Activated CD4-positive, alpha-beta memory T cell treated with anti-CD3 and anti-CD28 coated beads for 36 hours (primary cell): ENCODE data around the gene GFPT2. TPM values are rescaled to one million over a fixed set of nuclear protein-coding genes. Genes with fewer than 3 reads are reported as not detected.

Experiments used
- CTCF ChIA-PET: fragments of 350-600 bp; sonication (Branson Sonifier 250); formaldehyde crosslinking; loops from one replicate; lab custom pipeline; 2021; ENCODE audit warnings: antibody characterized with exemption, inconsistent platforms; lab: Charles Lee
- POLR2A ChIA-PET: fragments of 350-600 bp; sonication (Branson Sonifier 250); formaldehyde crosslinking; loops from one replicate; lab custom pipeline; 2021; ENCODE audit warnings: antibody characterized with exemption; lab: Charles Lee
- DNase-seq: peaks from one replicate; pipeline ENCODE4 v3.0.0-alpha.2; 2020
- H3K27ac Mint-ChIP-seq: one replicate; pipeline ENCODE4 v1.8.0; 2021; ENCODE audit warnings: mixed read lengths
- H3K27me3 Mint-ChIP-seq: one replicate; pipeline ENCODE4 v1.8.0; 2021; ENCODE audit warnings: mixed read lengths
- H3K36me3 Mint-ChIP-seq: one replicate; pipeline ENCODE4 v1.8.0; 2021; ENCODE audit warnings: mixed read lengths
- H3K4me1 Mint-ChIP-seq: one replicate; pipeline ENCODE4 v1.8.0; 2021; ENCODE audit warnings: low read depth, mixed read lengths
- H3K4me3 Mint-ChIP-seq: one replicate; pipeline ENCODE4 v1.8.0; 2021; ENCODE audit warnings: mild to moderate bottlenecking, mixed read lengths
- H3K9me3 Mint-ChIP-seq: one replicate; pipeline ENCODE4 v1.8.0; 2021; ENCODE audit warnings: mixed read lengths
- intact Hi-C: fragments of 100-400 bp; cut with micrococcal nuclease; formaldehyde crosslinking; loops from one replicate; pipeline ENCODE4 v1.15.1; 2023
- total RNA-seq, 2 experiments: library from RNA; stranded (reverse); gene quantifications; one replicate each; pipeline ENCODE4 v1.2.3, GENCODE V29; 2021

The GFPT2 gene
- total RNA-seq, 2 experiments from 2014 or later = 0.12 to 0.15 TPM

- Mint-ChIP-seq H3K4me3 (no peak overlapping the region), H3K9me3 (no peaks in the 10 kb centered on the region), H3K27ac (no peak overlapping the region), H3K36me3 (no peaks in the 10 kb centered on the region), H3K27me3 (peaks cover 3% of the 10 kb centered on the region), H3K4me1 (peaks cover 27% of the 10 kb centered on the region)
- no peak for DNase-seq
- intact Hi-C loops = loop anchor here (5.0 to 10.0 kb wide), 4 partner anchors 90 to 740 kb away; partner anchors contain the start of genes HNRNPH1, MGAT1, RASGEF1C and RUFY1
- ChIA-PET POLR2A (no interaction called here), CTCF (interaction anchor here (1.0 to 8.0 kb wide), 7 partner anchors 13 to 215 kb away, joined by 3 to 155 read pairs (median 10); no protein-coding TSS in a partner anchor)
Measured at GRCh38 chr5:180294913-180295555, 58.1 kb downstream of the GFPT2 start.

GRCh38 chr5:180294411-180294810 is 58.7 kb downstream of the GFPT2 start:
- Mint-ChIP-seq H3K36me3 (no peaks in the 10 kb centered on the region), H3K27me3 (peaks cover 3% of the 10 kb centered on the region), H3K4me1 (peaks cover 29% of the 10 kb centered on the region), H3K27ac (peak overlapping the region; percentile 33), H3K4me3 (no peak overlapping the region), H3K9me3 (no peaks in the 10 kb centered on the region)
- ChIA-PET POLR2A (interaction anchor here (0.7 kb wide), 1 partner anchor 16 kb away, joined by 3 read pairs; no protein-coding TSS in a partner anchor), CTCF (interaction anchor here (1.0 to 8.0 kb wide), 9 partner anchors 12 to 215 kb away, joined by 3 to 155 read pairs (median 9); no protein-coding TSS in a partner anchor)
- intact Hi-C loops = loop anchor here (5.0 to 10.0 kb wide), 4 partner anchors 90 to 740 kb away; partner anchors contain the start of genes HNRNPH1, MGAT1, RASGEF1C and RUFY1
- no peak for DNase-seq

- H3K4me3 Mint-ChIP-seq = peak within 1 kb of the TSS; percentile 92
- intact Hi-C loops = loop anchor here (2.0 to 10.0 kb wide), 5 partner anchors 87 to 737 kb away; partner anchors contain the start of genes CNOT6, HNRNPH1, MGAT1 and RASGEF1C
- H3K36me3 Mint-ChIP-seq = peaks cover 2% of the 10 kb centered on the region
- POLR2A ChIA-PET = interaction anchor here (0.9 to 2.0 kb wide), 2 partner anchors 22 to 36 kb away, joined by 5 to 7 read pairs; no protein-coding TSS in a partner anchor
- H3K27ac Mint-ChIP-seq = peak within 1 kb of the TSS; percentile 92
- no peaks in the 10 kb centered on the region for H3K9me3 Mint-ChIP-seq
- CTCF ChIA-PET = interaction anchor here (0.6 to 8.0 kb wide), 17 partner anchors 9 to 472 kb away, joined by 3 to 155 read pairs (median 4); partner anchors contain the start of genes RASGEF1C and SQSTM1
- H3K4me1 Mint-ChIP-seq = peaks cover 29% of the 10 kb centered on the region
- DNase-seq = peak; percentile 87
- H3K27me3 Mint-ChIP-seq = no peaks in the 10 kb centered on the region
Measured at GRCh38 chr5:180291943-180292831, 60.9 kb downstream of the GFPT2 start, which contains the start of gene MAPK9. MAPK9 (minus strand) TSS chr5:180292083; CDS start chr5:180280561, 11,522 bp downstream.

- ChIA-PET CTCF (interaction anchor here (0.6 to 8.0 kb wide), 8 partner anchors 13 to 328 kb away, joined by 3 to 155 read pairs (median 6); partner anchors contain the start of gene RASGEF1C), POLR2A (interaction anchor here (2.0 kb wide), 1 partner anchor 37 kb away, joined by 5 read pairs; no protein-coding TSS in a partner anchor)
- peak overlapping the region; percentile 35 for H3K27ac Mint-ChIP-seq
- intact Hi-C loops = loop anchor here (5.0 to 10.0 kb wide), 4 partner anchors 87 to 737 kb away; partner anchors contain the start of genes HNRNPH1, MGAT1, RASGEF1C and RUFY1
- H3K4me1 Mint-ChIP-seq = peaks cover 29% of the 10 kb centered on the region
- peak; percentile 29 for DNase-seq
- H3K36me3 Mint-ChIP-seq = peaks cover 8% of the 10 kb centered on the region
- H3K4me3 Mint-ChIP-seq = peak overlapping the region; percentile 81
- no peaks in the 10 kb centered on the region for H3K27me3 Mint-ChIP-seq
- H3K9me3 Mint-ChIP-seq = no peaks in the 10 kb centered on the region
Measured at GRCh38 chr5:180291234-180291940, 61.7 kb downstream of the GFPT2 start.

GRCh38 chr5:180290568-180291233 is 62.4 kb downstream of the GFPT2 start:
- CTCF ChIA-PET = interaction anchor here (0.6 to 8.0 kb wide), 6 partner anchors 12 to 316 kb away, joined by 3 to 155 read pairs (median 6); partner anchors contain the start of gene RASGEF1C

GRCh38 chr5:180289966-180290365 is 63.2 kb downstream of the GFPT2 start:
- no peak overlapping the region for H3K27ac Mint-ChIP-seq
- H3K36me3 Mint-ChIP-seq = peaks cover 16% of the 10 kb centered on the region
- DNase-seq = no peak
- intact Hi-C loops = loop anchor here (5.0 to 10.0 kb wide), 4 partner anchors 85 to 735 kb away; partner anchors contain the start of genes HNRNPH1, MGAT1, RASGEF1C and RUFY1
- H3K9me3 Mint-ChIP-seq = no peaks in the 10 kb centered on the region
- H3K4me1 Mint-ChIP-seq = peaks cover 27% of the 10 kb centered on the region
- H3K27me3 Mint-ChIP-seq = no peaks in the 10 kb centered on the region
- CTCF ChIA-PET = interaction anchor here (0.6 to 8.0 kb wide), 4 partner anchors 25 to 584 kb away, joined by 3 to 155 read pairs (median 19); no protein-coding TSS in a partner anchor
- H3K4me3 Mint-ChIP-seq = no peak overlapping the region
- POLR2A ChIA-PET = no interaction called here

More at GRCh38 chr5:180290568-180291233, 62.4 kb downstream of the GFPT2 start:
- peak; percentile 17 for DNase-seq
- intact Hi-C loops = loop anchor here (5.0 to 10.0 kb wide), 4 partner anchors 86 to 736 kb away; partner anchors contain the start of genes HNRNPH1, MGAT1, RASGEF1C and RUFY1
- H3K27me3 Mint-ChIP-seq = no peaks in the 10 kb centered on the region
- peak overlapping the region; percentile 35 for H3K27ac Mint-ChIP-seq
- H3K36me3 Mint-ChIP-seq = peaks cover 11% of the 10 kb centered on the region
- no peaks in the 10 kb centered on the region for H3K9me3 Mint-ChIP-seq
- H3K4me3 Mint-ChIP-seq = peak overlapping the region; percentile 81
- POLR2A ChIA-PET = no interaction called here
- H3K4me1 Mint-ChIP-seq = peaks cover 27% of the 10 kb centered on the region

GRCh38 chr5:180289433-180289832 is 63.7 kb downstream of the GFPT2 start:
- POLR2A ChIA-PET = no interaction called here
- H3K9me3 Mint-ChIP-seq = no peaks in the 10 kb centered on the region
- no peak overlapping the region for H3K27ac Mint-ChIP-seq

GRCh38 chr5:180287868-180288267 is 65.3 kb downstream of the GFPT2 start:
- peaks cover 34% of the 10 kb centered on the region for H3K36me3 Mint-ChIP-seq
- H3K4me3 Mint-ChIP-seq = no peak overlapping the region

More at GRCh38 chr5:180289433-180289832, 63.7 kb downstream of the GFPT2 start:
- DNase-seq = no peak
- Mint-ChIP-seq H3K4me3 (no peak overlapping the region), H3K27me3 (no peaks in the 10 kb centered on the region), H3K36me3 (peaks cover 22% of the 10 kb centered on the region), H3K4me1 (peaks cover 25% of the 10 kb centered on the region)
- CTCF ChIA-PET = interaction anchor here (0.6 to 8.0 kb wide), 4 partner anchors 26 to 584 kb away, joined by 3 to 155 read pairs (median 19); no protein-coding TSS in a partner anchor
- intact Hi-C loops = no loop called here

GRCh38 chr5:180287404-180287803 is 65.7 kb downstream of the GFPT2 start:
- POLR2A ChIA-PET = no interaction called here
- H3K36me3 Mint-ChIP-seq = peaks cover 38% of the 10 kb centered on the region
- CTCF ChIA-PET = interaction anchor here (4.0 kb wide), 1 partner anchor 41 kb away, joined by 35 read pairs; no protein-coding TSS in a partner anchor
- no peak overlapping the region for H3K4me3 Mint-ChIP-seq
- DNase-seq = no peak
- H3K27me3 Mint-ChIP-seq = no peaks in the 10 kb centered on the region
- no peak overlapping the region for H3K27ac Mint-ChIP-seq
- H3K4me1 Mint-ChIP-seq = peaks cover 12% of the 10 kb centered on the region
- intact Hi-C loops = no loop called here
- no peaks in the 10 kb centered on the region for H3K9me3 Mint-ChIP-seq

More at GRCh38 chr5:180287868-180288267, 65.3 kb downstream of the GFPT2 start:
- CTCF ChIA-PET = interaction anchor here (4.0 kb wide), 1 partner anchor 41 kb away, joined by 35 read pairs; no protein-coding TSS in a partner anchor
- POLR2A ChIA-PET = no interaction called here
- Mint-ChIP-seq H3K27ac (no peak overlapping the region), H3K9me3 (no peaks in the 10 kb centered on the region), H3K27me3 (no peaks in the 10 kb centered on the region), H3K4me1 (peaks cover 15% of the 10 kb centered on the region)
- DNase-seq = no peak
- intact Hi-C loops = no loop called here

- Mint-ChIP-seq H3K4me1 (no peaks in the 10 kb centered on the region), H3K9me3 (peaks cover 6% of the 10 kb centered on the region), H3K36me3 (peaks cover 67% of the 10 kb centered on the region), H3K27ac (no peak overlapping the region), H3K4me3 (no peak overlapping the region), H3K27me3 (no peaks in the 10 kb centered on the region)
- no peak for DNase-seq
- intact Hi-C loops = no loop called here
- CTCF ChIA-PET = interaction anchor here (1.1 kb wide), 1 partner anchor 9 kb away, joined by 3 read pairs; no protein-coding TSS in a partner anchor
- POLR2A ChIA-PET = no interaction called here
Measured at GRCh38 chr5:180284149-180284548, 69.0 kb downstream of the GFPT2 start.
